NAMALWA (cell line): ENCODE measurements around the gene ZNF878.
"Not testable (repeated sequence)": the region's sequence is repeated elsewhere in the genome, so short reads cannot be mapped to it uniquely, and the experiment has no call there.

Source experiments
- DNase-seq: peaks from one replicate; pipeline ENCODE4 v3.0.0-alpha.2; 2015; ENCODE audit warnings: low spot score

ZNF878 gene

DNA sequence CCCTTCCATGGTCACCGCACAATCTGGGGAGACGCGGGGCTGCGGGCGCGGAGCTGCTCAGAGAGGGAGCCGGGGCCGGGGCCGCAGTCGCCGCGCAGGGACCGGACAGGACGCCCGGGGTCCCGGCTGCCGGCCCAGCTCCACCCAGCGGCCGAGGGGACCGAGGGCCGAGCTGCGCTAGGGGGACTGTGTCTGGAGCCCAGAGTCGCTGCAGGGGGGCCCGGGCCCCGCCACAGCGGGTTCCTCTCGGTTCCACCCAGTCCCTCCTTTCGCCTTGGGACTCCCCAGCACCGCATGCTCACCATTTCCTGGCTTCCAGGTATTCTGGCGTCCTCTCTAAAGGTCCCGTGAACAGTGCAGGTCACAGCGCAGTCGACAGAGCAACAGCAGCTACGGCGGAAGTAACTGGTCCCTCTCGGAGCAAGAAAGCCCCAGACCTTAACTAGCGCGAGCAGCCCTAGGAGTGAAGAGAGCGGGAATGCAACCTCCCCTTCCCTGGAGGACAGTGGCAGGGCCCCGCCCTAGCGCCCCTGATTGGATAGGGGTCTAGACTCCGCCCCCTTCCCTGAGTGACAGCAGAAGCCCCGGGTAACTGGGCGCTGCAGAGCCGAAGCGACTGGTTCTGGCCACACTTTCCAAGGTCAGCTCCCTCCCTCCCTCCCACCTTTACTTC is at the start of gene ZNF878:
ZNF878 (minus strand) TSS at position 465 of the 673 bp plus-strand sequence; CDS start at position 305, 160 bp downstream.
- peak; percentile 53 for DNase-seq

DNA sequence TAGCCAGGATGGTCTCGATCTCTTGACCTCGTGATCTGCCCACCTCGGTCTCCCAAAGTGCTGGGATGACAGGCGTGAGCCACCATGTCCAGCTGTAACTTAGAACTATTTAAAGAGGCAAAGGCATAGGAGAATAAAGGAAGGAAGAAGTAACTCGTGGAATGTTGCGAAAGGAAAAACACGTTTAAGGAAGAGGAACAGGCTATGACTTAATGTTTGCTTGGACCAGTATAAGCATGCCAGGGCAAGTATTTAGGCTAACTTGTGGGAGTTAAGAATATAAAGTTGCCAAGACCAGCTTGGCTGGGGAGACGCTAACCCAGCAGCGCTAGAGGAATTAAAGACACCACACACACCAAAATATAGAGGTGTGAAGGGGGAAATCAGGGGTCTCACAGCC is 45.3 kb upstream of the ZNF878 start:
- no peak for DNase-seq

DNA sequence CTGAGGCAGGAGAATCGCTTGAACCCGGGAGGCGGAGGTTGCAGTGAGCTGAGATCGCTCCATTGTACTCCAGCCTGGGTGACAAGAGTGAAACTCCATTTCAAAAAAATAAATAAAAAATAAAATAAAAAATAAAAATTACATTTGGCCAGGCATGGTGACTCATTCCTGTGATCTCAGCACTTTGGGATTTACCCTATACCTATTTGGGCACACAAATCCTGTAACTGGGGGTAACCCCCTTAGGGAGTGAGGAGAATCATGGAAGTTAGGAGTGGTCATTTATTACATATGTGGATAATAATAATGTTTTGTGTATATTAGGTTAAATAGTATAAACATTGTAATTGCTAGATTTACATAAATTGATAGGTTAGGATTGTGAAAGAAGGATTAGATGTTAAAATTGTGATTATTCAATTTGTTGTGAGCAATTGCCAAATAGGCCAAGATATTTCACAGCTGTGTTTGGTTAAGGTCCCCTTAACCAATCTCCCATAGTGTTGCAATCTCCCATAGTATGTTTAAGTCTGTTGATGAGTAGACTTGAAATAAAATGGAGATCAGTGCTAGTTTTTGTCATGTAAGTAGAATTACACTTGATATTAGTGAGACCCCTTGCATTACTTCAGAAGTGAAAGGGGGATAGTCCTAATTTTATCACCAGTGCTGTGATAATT is 42.5 kb upstream of the ZNF878 start:
- DNase-seq = no peak

DNA sequence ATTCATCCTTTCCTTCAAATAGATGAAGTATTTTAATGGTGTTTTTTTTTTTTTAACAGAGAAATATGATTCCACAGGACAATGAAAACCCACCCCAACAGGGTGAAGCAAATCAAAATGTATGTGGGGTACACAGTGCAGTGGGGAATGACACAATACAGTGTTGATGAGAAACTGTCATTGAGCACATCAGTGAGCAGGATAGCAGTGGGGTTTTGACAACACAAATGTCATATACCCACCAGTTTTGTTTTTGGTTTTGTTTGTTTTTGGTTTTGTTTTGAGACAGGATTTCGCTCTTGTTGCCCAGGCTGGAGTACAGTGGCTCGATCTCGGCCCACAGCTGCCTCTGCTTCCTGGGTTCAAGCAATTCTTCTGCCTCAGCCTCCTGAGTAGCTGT is 41.0 kb upstream of the ZNF878 start:
- DNase-seq = no peak

DNA sequence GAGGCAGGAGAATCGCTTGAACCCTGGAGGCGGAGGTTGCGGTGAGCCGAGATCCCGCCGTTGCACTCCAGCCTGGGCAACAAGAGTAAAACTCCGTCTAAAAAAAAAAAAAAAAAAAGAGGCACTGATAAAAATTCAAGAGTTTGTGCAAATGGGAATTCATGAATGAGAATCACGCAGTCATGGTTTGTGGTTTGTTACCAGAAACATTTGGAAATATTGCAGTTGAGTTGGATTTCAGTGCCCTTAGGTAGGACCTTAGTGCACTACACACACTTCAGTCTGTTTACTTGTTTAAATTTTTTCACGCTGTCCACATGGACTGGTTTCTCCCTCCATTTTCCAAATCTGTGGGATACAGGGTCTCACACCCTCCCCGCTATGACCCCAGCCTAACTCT is 40.2 kb upstream of the ZNF878 start:
- no peak for DNase-seq

DNA sequence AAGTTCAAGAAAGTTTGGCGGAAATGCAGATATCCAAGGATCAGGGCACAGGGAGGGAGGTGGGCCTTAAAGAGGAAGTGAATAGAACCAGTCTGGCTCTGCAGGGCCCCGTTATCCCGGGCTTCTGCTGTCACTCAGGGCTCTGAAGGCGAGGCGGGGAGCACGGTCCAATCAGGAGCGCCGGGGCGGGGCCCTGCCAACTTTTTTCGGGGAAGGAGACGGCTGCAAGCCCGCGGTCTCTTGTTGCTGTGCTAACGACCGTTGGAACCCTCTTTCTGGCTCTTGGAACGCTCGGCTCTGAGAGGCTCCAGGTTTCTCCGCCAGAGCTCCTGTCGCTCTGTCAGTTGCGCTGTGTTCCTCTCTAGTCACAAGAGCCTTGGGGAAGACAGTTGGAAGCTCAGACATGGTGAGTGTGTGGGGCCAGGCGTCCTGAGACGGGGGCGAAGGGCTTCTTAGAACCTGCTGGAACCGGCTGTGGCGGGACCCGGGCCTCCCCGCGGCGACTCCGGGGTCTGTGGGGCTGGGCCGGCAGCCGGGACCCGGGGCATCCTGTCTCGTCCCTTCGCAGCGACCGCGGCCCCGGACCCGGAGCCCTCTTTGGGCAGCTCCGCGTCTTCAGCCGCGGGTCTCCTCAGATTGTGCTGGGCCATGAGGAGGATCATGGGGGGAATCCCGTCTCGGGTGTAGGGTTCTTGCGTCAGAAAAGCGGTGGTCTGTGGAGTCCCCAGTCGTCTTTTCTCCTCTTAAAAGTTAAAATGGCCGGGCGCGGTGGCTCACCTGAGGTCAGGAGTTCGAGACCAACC is 39.5 kb upstream of the ZNF878 start:
- DNase-seq = peak; percentile 65

DNA sequence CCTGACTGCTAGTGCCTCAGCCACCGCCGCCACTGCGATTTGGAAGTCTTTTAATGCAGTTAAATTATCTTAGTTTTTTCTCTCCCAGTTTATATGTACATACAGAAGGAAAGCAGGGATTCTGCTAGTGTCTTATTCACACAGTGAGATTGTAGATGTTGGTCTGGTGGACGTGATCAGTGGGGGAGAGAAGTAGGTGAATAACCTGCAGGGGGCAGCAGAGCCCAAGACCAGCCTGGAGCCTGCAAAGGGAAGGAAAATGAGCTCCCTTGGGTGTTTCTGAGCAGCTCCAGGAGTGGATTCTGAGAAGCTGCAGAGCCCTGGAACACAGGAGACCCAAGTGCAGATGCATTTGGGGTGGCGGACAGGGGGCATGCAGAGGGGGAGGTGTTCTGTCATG is 38.0 kb upstream of the ZNF878 start:
- peak; percentile 60 for DNase-seq

DNA sequence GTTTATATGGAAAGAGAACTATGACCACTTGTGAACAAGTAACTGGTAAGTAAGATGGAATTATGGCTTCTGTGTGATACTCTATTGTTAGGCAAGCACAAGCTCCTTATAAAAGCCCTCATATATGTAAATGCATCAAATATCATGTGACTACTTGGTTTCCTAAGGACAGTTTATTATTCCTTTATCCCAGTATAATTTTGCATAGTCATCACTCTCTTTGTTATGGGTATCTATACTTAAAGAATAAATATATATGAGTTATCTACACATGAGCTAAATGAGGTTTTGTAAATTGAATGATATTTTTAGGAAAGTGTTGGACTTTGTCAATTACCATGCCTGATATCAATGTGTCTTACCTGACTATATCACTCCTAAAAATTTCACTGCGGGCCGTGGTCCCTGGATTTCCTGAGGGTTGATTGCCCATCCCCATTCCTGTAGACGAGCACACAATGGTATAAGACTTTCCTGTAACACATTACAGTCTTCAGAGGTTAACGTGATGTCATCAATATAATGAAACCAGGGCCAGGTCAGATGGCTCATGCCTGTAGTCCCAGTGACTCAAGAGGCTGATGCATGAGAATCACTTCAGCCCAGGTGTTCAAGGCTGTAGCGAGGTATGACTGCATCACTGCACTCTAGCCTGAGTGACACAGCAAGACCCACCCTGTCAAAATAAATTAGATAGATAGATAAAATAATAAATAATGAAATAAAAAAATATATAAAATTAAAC is 32.5 kb upstream of the ZNF878 start:
- no peak for DNase-seq

DNA sequence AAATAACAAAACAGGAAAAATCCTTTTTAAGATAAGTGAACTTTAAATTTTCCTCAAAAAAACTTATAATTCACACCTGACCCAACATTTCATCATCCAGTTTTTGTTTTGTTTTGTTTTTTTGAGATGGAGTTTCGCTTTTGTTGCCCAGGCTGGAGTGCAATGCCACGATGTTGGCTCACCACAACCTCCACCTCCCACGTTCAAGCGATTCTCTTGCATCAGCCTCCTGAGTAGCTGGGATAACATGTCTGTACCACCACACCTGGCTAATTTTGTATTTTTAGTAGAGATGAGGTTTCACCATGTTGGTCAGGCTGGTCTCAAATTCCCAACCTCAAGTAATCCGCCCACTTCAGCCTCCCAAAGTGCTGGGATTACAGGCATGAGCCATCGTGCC is 30.6 kb upstream of the ZNF878 start:
- not testable (repeated sequence) for DNase-seq

DNA sequence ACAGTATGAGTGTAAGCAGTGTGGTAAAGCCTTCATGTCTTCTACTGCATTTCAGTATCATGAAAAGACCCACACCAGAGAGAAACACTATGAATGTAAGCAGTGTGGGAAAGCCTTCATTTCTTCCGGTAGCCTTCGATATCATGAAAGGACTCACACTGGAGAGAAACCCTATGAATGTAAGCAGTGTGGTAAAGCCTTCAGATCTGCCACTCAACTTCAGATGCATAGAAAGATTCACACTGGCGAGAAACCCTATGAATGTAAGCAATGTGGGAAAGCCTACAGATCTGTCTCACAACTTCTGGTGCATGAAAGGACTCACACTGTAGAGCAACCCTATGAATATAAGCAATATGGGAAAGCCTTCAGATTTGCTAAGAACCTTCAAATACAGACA is 24.6 kb upstream of the ZNF878 start:
- no peak for DNase-seq

DNA sequence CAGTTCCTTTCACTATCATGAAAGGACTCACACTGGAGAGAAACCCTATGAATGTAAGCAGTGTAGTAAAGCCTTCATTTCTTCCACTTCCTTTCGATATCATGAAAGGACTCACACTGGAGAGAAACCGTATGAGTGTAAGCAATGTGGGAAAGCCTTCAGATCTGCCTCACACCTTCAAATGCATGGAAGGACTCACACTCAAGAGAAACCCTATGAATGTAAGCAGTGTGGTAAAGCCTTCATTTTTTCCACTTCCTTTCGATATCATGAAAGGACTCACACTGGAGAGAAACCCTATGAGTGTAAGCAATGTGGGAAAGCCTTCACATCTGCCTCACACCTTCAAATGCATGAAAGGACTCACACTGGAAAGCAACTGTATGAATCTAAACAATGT is 23.6 kb upstream of the ZNF878 start:
- not testable (repeated sequence) for DNase-seq

DNA sequence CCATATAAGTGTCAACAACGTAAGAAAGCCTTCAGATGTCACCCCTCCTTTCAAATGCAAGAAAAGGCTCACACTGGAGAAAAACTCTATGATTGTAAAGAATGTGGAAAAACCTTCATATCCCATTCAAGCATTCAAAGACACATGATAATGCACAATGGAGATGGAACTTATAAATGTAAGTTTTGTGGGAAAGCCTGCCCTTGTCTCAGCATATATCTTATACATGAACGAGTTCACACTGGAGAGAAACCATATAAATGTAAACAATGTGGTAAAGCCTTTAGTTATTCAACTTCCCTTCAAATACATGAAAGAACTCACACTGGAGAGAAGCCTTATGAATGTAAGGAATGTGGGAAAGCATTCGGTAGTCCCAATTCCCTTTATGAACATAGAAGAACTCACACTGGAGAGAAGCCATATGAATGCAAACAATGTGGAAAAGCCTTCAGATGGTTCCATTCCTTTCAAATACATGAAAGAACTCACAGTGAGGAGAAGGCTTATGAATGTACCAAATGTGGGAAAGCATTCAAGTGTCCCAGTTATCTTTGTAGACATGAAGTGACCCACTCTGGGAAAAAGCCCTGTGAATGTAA is 22.9 kb upstream of the ZNF878 start:
- DNase-seq = no peak

DNA sequence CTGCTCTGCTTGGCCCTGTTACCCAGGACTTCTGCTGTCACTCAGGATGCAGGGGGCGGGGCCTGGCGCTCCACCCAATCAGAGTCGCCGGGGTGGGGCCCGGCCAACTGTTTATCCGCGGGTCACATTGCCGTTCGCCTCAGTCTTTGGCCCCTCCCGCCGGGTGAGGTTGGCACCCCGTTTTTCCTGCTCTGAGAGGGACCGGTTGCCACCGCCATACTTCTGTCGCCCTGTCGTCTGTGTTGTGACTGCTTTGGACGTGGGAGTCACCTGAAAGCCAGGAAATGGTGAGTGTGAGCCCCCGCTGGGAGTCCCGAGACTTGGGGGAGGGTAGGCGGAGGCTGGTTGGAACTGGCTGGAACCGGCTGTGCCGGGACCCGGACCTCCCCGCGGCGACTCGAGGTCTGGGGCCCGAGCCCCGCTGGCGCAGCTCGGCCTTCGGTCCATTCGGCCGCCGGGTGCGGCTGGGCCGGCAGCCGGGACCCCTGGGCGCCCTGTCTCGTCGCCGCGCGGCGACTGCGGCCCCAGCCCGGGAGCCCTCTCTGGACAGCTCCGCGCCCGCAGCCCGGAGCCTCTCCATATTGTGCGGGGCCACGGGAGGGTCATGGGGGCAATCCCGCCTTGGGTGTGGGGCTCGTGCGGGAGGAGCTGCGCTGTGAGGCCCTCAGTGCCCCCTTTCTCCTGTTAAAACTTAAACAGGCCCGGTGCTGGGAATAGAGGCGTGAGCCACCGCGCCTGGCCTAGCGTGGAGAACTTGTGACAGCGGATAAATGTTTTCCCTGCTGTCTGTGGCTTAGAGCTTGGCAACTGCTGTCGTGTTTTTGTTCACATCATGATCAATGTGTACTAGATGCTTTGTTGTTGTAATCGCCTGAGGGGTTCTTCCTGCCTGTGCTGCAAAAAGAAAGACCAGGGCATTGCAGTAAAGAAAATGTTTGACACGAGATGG is 12.1 kb upstream of the ZNF878 start, which contains the start of gene ZNF844:
ZNF844 (plus strand) TSS at position 142 of the 949 bp plus-strand sequence; CDS start at position 285, 143 bp downstream.
- DNase-seq = peak; percentile 59

DNA sequence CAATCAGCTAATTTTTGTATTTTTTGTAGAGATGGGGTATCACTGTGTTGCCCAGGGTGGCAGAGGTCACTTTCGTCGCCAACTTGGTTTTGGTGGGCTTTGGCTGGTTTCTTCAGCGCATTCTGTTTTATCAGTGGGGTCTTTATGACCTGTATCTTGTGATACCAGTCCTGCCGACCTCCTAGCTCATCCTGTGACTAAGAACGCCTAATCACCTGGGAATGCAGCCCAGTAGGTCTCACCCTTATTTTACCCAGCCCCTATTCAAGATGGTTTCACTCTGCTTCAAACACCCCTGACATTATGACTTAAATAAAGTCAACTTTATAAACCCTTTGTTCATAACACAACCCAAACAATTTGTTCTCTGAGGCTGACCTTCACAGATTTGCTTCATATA is 3.0 kb upstream of the ZNF878 start:
- no peak for DNase-seq

DNA sequence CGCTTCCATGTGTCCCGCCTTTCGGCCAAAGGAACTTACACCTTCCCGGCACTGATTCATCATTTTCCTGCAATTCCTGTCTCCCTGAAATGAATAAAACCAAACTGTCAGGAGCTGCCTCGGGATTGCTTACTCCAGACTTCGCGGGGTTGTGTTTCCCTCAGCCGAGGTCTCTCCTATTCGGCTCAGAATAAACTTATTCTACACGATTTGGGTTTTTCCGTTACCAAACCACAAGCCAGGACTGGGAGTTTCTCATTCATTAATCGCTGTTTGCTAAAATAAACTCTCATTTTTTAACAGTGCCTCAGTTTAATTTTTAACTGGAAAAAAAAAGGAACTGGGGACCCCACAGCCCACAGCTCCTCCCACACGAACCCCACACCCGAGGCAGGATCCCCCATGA is 667 bp downstream of the ZNF878 start:
- DNase-seq = no peak

DNA sequence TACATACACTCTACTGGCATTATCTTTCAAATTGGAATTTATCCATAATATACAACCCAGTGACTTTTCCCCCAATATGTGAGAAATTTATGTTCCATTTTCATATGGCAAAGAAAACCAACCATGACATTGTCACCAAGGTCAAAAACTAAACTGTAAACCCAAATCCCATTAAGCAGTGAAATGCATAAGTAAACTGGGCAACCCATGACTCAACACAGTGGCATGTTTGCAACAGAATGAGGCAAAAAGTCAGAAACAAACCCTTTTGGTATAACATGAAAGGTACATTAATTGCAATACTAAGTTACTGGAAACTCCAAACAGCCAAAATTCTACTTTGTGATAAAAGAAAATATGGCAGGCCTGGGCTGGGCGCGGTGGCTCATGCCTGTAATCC is 4.9 kb downstream of the ZNF878 start:
- no peak for DNase-seq

DNA sequence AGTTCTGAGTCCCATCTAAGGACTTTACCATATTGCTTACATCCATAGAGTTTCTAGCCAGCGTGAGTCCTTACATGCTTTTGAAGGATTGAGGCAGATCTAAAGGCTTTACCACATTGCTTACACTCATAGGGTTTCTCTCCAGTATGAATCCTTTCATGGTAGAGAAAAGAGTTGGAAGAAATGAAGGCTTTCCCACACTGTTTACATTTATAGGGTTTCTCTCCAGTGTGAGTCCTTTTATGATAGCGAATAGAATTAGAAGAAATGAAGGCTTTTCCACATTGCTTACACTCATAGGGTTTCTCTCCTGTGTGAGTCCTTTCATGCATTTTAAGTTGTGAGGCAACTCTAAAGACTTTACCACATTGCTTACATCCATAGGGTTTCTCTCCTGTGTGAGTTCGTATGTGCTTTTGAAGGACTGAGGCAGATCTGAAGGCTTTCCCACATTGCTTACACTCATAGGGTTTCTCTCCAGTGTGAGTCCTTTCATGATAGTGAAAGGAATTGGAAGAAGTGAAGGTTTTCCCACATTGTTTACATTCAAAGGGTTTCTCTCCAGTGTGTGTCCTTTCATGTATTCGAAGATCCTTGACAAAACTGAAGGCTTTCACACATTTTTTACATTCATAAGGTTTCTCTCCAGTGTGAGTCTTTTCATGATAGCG is 8.9 kb downstream of the ZNF878 start:
- no peak for DNase-seq

DNA sequence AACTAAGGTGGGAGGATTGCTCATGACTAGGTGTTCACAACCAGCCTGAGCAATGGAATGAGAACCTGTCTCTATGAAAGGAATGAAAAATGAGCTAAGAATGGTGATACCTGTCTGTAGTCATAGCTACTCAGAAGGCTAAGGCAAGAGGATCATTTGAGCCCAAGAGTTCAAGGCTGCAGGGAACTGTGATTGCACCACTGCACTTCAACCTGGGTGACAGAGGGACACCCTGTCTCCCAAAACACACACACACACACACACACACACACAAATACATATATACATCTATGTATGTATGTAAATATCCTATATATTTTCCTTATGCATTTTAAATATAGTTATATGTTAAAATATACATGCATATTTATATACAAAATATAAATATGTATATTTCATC is 9.9 kb downstream of the ZNF878 start:
- DNase-seq = no peak

DNA sequence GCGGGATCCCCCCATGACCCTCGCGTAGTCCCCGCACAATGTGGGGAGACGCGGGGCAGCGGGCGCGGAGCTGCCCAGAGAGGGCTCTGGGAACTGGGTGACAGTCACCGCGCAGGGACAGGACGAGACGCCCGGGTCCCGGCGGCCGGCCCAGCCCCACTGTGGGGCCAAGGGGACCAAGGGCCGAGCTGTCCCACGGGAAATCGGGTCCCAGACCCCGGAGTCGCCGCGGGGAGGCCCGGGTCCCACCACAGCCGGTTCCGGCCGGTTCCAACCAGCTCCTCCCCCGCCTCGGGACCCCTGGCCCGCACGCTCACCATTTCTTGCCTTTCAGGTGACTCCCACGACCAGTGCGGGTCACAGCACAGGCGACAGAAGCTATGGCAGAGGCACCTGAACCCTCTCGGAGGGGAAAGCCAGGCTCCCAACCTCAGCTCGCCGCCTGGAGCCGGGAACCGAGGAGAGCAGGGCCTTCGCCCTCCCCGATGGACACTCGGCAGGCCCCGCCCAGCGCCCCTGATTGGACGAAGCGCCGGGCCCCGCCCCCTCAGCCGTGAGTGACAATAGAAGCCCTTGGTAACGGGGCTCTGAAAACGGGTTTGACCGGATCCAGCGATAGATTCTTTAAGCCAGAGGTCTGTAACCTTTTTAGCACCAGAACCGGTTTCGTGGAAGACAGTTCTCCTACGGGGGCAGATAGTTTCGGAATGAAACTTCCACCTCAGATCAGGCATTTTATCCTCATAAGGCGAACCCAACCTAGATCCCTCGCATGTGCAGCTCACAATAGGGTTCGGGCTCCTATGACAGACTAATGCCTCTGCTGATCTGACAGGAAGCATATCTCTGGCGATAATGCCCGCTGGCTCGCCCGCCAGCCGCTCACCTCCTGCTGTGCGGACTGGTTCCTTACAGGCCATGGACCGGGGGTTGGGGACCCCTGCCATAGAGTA is 17.3 kb downstream of the ZNF878 start, which contains the start of gene ZNF433:
ZNF433 (minus strand) TSS at position 460 of the 953 bp plus-strand sequence; CDS start at position 320, 140 bp downstream.
- peak; percentile 49 for DNase-seq
